GM19099 (cell line): Measurements from ENCODE around the gene MLYCD.

ENCODE experiments used
- POLR2A ChIP-seq: IDR thresholded peaks from 3 replicates; pipeline ENCODE4 v1.6.1; 2011; ENCODE audit warnings: low read depth; ENCODE audit not compliant: insufficient read length; ENCODE audit errors: extremely low read depth

The MLYCD gene

DNA sequence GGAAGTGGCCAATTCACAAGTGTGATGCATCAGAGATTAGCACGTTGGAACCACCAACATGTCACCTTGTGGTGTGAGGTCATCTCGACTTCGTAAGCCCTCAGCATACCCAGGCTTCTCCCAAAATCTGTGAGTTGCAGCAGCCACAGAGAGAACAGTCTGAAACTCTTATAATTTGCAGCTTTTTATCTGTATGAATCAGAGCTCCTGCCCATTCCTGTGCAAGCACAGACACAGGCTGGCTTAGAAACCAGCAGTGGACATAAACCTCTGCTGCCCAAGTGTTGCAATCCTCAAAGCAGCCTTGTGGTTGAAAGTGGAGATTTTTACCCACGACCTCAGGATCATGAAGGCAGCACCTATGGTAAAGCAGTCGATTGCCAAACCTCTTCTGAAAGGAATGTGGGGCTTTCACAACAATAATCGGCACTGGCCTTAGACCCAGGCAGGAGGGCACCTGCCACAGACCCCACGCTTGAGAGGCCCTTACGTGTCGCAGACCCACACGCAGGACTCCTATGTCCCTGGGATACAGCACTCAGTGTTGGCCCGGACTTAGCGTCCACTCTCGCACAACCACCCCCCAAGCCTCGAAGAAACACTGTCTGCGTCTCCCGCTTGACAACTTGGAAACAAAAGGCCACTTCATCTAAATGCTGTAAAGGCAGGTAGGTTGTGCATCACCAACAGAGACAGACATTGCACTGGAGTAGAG is 29.6 kb downstream of the MLYCD start:
- TF ChIP-seq POLR2A: no peak

DNA sequence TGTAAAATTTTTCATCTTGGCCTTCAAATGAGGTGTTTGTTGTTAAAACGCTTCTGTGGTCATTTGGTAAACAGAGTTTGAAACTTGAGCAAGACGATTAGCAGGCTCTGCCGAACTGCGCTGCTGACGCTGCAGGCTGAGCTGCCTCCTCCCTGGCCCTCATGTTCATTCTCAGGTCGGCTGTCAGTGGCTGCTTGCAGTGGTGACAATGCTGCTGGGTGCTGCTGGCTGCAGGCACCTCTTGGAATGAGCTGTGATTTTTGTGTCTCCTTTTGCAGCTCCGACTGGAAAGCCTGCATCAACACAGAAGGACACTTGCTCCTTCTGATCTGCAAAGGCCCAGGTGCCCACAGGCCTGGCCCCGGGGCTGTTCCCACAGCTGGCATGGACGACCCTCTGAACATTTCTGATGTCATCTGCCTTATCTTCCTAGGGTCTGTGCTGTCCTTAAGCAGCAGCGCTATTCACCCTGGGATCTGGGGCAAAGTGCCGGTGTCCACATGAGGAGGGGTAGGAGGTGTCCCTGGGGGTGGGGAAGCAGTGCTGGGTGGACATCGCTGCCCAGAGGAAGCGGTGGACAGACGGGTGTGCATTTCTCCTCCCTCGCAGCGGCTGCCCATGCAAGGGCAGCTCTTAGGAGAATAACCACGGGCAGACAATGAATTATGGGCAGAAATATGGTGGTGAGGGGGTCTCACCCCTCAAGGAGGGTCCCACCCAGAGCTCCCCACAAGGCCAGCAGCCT is 31.1 kb downstream of the MLYCD start:
- TF ChIP-seq POLR2A: no peak

DNA sequence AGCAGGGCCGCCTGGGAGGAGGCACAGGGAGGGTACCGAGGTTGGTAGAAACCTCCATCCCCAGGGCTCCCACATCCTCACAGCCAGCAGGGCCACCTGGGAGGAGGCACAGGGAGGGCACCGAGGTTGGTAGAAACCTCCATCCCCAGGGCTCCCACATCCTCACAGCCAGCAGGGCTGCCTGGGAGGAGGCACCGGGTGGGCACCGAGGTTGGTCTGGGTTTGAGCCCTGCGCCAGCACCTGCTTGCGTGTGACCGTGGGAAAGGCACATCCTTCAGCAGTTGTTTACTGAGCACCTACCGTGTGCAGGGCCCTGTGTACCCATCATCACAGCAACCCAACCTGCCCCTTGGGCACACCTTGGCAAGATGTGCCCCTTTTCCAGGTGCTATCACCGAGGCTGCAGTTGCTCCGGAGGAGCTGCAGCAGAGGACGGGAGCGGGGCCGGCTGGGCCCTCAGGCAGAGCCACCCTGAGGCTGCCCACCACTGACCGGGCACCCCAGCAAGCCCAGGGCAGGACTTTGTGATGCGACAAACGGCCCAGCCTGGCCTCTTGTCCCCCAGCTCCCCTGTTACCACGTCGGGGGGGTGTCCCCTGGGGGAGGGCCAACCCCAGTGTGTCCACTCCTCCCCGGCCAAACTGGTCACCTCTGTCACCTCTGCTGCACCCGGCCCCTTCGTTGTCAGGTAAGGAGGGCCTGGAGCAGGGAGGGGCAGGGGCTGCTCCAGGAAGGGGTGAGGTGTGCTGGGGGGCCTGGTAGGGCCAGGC is 32.0 kb downstream of the MLYCD start:
- no peak for TF ChIP-seq POLR2A

DNA sequence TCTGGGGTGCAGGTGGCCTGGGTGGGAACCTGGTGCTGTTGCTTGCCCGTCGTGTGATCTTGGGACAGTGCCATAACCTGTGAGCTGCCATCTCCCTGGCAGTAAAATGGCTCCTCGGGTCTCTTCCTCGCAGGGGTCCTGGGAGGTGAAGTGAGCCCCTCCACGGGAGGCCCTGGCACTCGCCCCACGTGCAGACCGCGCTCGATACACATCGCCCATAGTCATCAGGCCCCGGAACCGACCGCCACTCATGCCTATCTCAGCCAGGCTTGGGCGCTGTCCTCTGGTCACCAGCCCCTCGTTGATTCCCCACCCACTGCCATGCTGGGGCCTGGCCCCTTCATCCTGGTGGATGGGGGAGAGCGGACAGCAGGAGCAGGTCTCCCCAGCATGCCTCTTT is 32.6 kb downstream of the MLYCD start:
- no peak for TF ChIP-seq POLR2A

DNA sequence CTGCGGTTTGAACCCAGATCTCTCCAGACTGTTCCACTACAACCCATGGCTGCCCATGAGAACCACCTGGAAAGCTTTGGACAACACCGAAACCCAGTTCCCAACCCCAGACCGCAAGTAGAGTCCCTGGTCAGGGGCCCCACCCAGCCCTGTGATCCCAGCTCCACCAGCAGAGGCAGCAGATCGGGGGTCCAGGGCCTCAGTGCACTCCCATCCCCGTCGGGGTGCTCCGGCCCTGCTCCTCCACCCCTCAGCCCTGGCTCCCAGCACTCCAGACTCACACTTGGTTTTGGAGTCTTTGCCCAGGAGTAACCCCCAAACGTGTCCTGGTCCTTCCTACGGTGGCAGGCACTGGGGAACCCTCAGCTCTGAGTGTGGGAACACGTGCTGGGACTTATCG is 33.4 kb downstream of the MLYCD start:
- no peak for TF ChIP-seq POLR2A

DNA sequence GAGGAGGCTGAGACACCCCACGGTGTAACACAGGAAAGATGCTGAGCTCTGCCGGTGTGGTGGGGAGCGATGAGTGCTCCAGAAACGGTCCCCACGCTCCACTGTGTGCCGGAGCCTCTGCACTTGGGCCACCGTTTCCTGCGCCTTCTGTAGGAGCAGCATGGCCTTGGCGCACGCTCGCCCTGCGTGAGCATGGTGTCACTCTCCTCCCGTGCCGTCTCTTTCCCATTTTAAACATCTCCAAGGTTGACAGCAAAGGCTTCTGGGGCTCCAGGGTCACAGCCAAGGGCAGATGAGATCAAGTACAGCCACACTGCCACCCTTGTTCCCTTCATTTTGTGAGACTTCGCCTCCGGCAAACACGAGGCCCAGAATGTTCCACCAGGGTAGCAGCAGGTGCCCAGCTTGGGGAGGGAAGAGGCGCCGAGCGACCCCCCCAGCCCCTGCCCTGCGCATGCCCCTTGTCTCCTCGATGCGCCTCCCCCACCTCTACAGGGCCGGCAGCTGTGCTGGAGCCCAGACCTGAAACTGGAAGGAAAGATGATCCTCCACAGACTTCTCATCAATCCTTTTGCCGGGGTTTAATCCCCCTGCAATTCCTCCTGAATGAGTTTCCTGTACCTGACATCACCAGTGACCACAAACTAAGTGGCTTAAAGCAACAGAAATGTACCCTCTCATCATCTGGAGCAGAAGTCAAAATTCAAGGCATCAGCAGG is 34.2 kb downstream of the MLYCD start:
- TF ChIP-seq POLR2A: no peak

DNA sequence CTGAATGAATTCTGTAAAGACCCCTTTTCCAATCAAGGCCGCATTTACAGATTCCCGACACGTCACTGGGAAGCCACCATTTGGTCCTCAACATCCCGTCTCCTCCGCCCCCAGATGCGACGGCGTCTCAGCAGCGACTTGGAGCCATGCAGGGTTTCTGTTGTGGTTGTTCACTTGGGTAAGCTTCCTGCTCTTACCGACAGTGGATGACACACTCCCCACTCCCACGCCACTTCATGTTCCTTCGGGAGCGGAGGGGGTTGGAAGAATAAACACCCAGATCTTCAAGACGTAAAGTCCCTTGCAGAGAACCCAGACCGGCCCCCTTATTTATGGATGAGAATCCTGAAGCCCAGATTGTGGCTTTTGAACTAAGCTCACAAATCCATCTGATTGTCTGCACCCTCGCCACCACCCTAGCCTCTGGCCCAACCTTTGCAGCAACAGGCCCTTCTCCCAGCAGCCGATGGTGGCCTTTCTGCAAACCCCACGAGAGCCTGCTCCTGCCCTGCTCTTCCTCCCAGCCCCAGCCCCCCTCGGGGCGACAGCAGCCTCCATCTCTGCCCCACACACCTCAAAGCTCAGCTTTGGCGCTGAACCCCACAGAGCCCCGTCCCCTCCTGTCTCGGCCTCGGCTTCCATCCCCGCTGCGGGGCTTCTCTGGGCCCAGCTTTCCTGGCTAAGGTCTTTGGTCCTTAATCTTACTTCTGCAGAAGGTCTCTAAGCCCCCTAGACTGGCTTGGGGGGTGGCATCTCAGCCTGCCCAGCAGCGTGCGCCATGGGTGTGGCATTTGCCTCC is 35.2 kb downstream of the MLYCD start:
- TF ChIP-seq POLR2A: no peak

DNA sequence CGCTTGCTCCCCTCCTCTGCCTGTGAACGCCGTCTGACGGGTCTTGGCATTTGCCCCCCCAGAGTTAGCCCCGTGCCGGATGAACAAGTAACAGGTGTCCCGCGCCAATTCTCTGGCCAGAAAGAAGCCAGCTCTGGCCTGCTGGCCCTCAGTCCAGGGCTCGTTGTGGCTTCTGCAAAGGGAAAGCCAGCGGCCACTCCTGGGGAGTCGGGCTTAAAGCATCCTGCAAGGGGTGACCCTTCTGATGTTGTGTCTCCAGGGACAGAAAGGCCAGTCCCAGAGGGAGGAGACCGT is 35.7 kb downstream of the MLYCD start:
- TF ChIP-seq POLR2A: no peak

DNA sequence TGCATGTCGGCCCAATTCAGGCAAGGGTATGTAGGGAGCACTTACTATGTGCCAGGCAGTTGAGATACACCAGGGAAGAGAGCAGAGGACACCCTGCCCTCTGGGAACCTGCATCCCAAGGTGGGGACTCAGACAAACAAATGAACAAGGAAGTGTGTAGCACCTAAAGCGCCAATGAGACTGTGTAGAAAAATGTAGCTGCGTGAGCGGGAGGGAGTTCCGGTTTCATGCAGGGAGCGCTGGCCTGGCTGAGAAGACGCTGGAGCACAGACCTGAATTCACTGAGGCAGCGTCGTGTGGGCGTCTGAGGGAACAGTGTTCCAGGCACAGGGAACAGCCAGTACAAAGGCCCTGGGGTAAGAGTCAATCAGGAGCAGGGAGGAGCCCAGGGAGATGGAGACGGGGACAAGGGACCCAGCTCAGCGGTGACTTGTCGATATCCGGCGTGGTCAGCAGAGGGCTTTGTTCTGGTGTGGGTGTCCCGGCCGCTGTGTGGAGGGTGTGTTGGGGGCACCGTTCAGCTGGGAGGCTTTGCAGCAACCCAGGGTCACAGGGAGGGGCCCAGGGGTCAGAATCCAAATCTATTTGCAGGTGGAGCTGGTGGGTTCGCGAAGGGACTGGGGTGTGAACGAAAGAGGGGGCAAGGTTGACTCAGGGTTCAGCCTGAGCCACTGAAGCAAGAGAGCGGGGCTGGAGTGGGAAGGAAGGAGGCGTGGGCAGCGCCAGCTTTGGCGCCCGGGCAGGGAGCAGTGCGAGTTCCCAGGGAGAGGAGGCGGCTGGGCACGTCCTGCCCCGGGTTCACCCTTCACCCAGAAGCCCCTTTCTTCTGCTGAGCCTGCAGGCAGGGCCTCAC is 36.3 kb downstream of the MLYCD start:
- no peak for TF ChIP-seq POLR2A

DNA sequence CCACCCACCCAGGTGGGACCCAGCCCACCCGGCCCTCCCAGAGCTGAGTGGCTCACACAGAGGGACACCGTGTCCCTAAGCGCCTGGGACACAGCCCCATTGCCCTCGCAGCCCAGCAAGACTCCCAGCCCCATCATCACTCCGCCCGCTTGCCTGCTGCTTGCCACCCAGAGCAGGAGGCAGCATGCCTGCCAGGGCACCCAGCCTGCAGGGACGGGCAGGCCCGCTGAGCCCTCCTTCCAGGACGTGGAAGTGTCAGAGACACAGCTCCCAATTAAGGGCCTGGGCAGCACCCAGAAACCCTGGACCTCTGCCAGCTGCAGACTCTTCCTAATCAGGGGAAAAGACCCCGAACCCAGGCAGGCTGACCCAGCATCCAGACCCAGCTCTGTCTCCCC is 36.9 kb downstream of the MLYCD start:
- TF ChIP-seq POLR2A: no peak

DNA sequence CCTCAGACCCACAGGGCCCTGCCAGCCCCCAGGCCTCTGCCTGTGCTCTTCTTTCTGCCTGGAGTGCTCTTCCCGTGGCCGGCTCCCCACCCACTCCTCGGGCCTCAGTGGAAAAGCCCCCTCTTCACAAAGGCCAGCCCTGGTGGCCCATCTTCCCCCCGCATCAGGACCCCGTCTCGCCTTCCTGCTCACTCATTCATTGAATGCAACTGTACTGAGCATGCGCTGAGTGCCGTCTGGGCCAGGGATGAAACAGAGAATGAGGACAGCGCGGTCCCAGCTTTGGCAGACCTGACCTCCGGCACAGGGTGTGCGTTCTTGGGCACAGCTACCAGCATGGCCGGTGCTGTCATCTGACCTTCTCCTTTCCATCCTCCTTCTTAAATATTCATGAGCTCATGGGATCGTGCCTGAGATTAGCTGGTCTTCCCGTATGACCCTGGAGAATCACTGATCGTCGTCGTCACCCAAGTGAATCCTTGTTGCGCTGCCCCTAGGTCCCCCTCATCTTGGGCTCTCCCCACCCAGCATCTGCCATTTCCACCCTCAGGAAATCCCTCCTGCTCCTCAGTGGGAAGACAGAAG is 37.8 kb downstream of the MLYCD start:
- TF ChIP-seq POLR2A: no peak

DNA sequence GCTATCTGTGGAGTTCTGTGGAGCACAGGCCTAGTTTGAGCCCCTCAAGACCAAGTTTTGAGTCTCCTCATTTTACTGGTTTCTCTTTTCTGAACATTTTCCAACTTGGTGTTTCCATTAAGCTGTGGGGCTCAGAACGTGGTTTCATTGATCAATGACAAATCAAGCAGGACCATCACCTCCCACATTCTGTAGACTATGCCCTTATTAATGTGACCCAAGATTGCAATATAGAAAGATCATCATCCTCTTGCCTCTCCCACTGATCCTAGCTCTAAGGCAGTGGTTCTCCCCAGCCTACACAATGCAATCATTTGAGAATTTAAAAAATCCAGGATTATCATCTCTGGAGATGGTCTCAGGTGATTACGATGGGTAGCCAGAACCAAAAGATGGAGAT is 38.4 kb downstream of the MLYCD start:
- TF ChIP-seq POLR2A: no peak
